ENCODE data around the gene PTP4A1.

Gene PTP4A1

DNA sequence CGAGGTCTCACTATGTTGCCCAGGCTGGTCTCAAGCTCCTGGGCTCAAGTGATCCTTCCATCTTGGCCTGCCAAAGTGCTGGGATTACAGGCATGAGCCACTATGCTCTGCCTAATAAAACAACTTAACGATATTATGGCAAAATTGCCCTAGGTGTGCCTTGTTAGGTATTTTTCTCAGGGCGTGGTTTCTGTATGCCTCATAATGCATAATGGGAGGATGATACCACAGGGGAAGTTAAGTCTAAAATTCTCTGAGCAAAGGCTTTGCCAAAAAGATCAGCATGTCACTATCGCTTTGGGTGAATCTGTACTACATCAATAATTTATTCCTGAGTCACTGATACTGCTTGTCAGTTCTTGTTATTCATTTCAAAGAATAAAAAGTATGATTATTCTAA is 15.9 kb upstream of the PTP4A1 start:
- DNase-seq: no peak

DNA sequence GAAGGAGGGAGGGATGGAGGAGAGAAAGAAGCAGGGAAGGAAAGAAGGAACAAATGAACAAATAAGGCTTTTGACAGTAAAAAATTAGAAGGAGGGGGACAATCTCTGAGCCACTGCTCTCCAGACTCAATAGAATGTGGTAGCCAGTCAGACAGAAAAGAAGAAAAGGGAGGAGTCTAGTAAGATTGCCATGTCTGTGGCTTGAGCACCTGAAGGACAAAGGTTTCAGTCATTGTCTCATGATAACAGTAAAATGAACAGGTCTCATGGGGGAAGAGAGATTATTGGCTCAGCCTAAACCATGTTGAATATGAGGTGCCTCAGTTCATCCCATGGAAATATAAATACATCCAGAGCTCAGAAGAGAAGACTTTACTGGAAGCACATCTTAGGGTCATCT is 14.0 kb upstream of the PTP4A1 start:
- DNase-seq: no peak

DNA sequence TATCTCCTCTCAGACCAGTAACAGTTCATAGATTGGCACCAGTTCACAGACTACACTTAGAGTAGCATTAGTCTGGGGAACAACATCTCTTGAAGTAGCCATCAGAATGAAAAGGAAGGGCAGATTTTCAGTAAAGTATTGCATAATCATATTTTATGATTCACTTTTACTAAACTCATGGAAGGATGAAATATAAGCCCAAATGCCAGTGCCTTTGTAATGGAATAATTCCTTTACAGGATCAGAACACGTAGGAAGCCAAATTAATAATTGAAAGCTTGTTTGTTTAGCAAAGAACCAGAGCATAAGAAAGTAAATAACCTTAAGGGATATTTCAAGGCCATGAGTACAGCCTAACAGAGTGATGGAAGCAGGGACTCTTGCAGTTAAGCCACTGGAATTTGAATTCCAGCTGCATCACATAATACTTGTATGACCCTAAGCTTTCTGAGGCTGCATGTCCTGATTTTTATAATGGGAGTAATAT is 11.4 kb upstream of the PTP4A1 start:
- no peak for DNase-seq

DNA sequence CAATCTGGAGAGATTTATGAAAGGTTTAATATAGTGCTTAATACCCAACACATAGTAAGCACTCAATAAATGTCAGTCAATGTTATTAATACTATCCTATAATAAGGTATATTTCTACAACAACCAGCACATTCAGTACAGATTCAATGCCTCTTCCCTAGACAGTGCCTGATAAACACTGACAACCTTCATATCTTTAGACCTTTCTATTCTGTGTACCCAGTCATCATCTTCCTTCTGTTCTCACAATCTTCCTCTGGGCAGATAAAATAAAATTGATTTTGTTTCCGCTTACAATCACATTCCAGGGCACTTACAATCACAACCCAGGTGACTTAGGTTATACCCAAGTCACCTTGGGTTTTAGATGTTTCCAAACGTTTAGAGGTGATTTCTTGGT is 11.0 kb upstream of the PTP4A1 start:
- no peak for DNase-seq

DNA sequence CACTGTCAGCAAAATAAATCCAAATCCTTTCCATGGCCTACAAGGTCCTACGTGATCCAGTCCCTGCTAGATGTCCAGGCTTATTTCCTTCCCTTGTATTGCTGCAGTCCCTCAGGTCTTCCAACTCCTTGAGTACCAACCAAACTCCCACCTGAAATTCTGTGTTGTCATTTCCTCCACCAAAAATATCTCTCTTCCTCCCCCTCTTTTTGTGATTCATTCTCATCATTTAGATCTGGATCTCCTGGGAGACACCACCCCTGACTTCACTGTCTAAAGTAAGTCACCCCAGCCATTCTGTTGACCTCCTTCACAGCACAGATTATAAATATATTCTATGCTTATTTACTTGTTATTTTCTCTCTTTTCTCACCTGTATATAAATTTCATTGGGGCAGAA is 9.0 kb upstream of the PTP4A1 start:
- DNase-seq: peak in 1 of 56 donors; percentile 8

DNA sequence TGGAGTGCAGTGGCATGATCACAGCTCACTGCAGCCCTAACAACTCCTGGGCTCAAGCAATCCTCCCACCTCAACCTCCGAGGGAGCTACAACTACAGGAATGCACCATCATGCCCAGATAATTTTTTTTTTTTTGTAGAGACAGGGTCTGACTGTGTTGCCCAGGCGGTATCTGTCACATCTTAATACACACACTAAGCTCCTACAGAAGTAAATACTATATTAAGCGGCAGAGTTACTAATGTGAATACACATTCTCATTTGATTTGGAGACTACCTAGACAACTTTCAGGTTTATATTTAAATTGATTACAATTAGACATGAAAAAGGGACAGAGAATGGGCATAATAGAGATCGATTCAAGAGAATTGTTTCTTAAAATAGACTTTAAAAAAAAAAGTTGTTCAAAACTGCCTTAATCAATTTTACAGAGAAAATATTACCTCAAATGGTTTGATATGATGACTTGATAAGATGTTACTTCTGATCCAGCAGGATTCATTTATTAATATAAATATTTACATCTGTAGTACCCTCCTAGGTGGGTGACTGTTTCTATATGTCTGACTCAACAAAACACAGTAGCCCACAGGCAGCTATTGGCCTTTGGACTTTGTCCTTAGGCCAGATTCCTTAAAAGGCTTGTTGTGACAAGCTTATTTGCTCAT is 7.1 kb upstream of the PTP4A1 start:
- DNase-seq: no peak

DNA sequence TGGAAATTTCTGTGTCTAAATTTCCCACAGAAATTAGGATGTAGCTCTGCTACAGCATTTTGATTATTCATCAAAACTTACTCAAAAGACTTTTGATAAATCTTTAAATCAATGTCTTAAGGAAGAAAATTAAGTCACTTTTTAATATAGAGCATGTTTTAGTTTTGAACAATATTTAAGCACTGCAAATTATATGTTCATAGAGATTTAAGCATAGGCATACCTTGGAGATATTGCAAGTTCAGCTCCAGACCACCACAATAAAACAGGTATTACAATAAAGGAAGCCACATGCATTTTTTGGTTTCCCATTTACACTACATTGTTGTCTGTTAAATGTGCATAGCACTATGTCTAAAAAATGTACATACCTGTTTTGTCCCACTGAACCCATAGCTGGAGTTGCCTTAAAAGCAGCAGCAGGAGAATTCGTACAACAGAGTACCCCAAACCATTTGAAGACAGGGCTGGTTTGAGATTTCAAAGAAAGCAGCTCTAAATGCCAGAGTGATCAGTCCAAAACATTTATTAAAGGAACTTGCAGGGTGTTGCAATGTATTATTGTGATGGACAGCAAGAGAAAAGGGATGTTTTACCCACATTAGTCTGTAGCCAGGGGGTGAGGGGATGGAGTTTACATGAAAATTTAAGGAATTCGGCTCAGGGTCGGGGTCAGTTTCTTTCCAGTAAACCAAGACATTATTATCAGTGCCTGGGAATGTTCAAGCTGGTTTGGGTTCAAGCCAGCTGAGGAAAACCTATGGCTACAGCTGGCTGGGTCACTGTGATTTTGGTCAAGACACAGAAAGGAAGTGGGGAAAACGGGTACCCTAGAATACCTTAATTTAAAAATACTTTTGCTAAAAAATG is 6.3 kb upstream of the PTP4A1 start:
- no peak for DNase-seq

DNA sequence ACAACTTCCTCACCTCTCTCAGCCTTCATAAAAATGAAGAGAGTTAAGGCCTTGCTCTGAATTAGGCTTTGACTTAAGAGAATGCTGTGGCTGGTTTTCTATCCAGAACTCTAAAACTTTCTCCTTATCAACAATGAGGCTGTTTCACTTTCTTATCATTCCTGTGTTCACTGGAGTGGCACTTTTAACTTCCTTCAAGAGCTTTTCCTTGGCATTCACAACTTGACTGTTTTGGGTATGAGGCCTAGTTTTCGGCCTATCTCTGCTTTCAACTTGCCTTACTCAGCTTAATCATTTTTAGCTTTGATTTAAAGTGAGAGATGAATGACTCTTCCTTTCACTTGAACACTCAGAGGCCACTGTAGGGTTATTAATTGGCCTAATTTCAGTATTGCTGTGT is 4.3 kb upstream of the PTP4A1 start:
- DNase-seq: no peak

DNA sequence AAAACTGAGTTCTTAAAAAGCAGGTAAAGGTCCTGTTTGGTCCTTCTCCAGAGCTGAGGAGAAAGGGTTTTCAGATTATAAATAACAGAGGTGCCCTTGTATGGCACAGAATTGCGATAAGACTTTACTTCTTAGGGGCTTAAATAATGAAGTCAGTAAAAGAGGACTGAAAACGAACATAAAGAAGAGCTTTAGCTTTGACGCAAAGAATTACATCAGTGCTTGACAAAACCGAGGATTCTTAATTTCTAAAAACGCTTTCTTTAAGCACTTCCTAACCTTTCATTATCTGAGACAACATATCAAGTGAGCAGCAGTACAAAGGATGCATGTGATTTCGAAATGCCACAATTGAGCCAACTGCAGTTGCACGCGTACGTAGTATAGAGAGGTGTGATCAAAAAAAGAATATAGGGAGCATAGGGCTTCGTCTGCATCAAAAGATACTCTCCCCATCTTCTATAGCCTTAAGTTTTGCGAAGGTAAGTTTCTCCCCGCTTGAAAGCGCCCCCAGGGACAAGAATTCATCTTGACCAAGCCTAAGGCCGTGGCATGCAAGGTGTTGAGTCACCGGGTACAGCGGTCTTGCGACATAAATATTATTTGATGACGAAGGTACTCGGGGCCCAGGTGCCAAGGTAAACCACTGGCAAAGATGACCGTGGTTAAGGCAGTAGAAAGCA is 778 bp upstream of the PTP4A1 start:
- peak in 15 of 56 donors; percentile 33 to 76 (median 54) for DNase-seq

DNA sequence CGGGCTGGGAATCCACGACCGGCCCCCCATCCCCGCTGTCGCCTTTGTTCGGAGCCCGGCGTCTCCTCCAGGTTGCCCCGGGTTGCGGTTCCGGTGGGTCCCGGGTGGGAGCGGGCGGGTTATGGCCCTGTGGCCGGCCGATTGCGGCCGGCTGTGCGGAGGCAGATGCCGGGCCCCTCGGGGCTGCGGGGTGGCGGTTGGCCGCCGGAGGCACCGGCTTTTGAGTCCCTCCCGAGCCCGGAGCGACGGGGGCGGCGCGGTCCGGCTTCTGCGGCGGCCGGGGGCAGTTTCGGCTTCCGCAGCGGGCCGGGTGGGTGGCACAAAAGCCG is 431 bp downstream of the PTP4A1 start:
- peak in 3 of 56 donors; percentile 27 to 74 (median 72) for DNase-seq

DNA sequence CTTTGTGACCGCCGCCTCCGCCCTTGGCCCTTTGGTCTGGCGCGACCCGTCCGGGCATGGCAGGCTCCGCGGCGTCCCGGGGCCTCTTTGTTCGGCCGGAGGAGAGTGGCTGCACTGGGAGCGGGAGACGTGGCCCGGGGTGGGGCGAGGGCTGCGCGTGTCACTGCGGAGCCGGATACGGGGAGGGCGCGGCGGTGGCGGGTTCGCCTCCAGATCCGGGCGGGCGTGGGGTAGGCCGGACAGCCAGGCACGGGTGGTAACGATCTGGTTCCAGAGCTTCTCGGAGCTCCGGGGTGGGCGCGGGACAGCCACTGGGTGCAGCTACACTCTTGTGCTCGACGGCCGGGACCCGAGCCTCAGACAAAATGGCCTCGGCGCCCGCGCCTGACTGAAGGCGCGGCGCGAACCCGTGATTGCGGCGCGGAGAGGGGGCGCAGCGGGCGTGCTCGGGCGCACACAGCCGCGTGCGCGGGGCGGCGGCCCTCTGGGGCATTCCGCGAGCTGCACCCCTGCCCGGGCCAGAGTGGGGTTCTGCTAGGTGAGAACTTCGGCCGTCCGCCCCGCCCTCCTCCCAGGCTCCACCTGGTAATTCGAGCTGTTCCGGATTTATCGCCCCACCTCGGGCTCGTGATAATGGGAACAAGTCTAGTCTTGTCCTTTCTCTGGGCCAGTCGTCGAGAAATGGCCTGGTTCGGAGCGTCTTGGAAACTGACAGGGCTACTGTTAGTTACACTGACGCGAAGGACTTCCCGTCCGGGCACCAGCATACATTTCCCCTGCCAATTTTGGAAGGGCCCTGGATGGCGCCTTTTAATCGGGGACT is 1.0 kb downstream of the PTP4A1 start:
- peak in 54 of 56 donors; percentile 11 to 85 (median 62) for DNase-seq

DNA sequence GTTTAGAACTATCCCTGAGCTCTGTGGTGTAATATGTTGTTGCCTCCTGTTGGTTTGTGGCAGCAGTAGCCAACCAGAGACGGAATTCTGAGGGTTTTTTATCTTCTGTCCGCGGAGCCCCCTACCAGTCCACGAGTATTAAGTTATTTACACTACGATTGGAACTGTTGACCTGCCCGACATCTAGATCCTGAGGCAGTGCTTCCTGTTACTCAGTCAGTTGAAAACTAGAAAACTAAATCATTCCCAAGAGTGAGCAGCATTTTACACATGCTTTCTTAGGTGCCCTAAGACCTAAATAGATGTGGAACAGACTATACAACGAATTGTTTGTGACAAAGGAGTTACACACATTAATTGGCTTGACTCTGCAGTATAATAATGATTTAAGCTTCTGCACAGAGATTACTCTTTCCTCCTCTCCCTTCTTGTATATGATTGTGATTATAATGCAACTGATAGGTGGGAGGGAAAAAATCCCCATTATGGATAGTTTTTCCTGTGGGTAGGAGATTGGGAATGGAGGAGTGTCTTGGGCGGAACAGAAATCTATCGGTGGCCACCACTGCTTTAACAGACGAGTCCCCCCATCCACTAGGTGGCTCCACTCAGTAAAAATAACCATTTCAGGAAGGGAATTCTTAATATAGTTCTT is 1.7 kb downstream of the PTP4A1 start:
- peak in 3 of 56 donors; percentile 1 to 10 (median 3) for DNase-seq

DNA sequence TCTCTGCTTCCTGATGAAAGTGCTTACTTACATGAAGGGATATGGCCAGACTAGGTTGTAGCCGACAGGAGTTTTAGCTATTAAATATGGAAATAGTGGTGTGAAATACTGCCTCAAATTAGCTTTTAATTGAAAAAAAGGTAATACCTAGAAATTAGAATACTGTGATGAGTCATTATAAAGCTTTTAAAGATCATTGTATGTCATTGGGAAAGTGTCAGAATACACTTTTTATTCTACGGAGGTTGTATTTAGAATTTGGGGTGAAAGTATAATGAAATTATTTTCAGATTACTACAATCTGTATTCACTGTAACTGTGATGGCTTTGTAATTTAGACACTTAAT is 2.2 kb downstream of the PTP4A1 start:
- no peak for DNase-seq

DNA sequence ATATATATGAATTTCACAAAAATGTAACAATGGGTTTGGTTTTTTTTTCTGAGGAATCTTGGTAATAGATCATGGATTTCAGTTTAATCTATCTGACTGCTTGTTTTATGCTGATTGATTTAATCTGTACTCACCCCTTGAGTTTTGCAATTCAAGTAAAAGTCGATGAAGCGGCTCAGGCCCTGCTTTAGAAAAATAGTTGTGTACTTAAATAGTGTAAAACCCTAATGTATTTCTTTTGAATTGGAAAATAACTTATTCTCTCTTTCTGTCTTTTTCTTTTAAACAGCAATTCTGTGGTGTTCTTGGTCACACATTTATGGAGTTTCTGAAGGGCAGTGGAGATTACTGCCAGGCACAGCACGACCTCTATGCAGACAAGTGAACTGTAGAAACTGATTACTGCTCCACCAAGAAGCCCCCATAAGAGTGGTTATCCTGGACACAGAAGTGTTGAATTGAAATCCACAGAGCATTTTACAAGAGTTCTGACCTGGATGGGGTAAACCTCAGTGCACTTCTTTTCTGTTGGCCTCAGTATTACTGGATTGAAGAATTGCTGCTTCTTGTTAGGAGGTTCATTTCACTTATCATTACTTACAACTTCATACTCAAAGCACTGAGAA is 4.0 kb downstream of the PTP4A1 start:
- DNase-seq: no peak

DNA sequence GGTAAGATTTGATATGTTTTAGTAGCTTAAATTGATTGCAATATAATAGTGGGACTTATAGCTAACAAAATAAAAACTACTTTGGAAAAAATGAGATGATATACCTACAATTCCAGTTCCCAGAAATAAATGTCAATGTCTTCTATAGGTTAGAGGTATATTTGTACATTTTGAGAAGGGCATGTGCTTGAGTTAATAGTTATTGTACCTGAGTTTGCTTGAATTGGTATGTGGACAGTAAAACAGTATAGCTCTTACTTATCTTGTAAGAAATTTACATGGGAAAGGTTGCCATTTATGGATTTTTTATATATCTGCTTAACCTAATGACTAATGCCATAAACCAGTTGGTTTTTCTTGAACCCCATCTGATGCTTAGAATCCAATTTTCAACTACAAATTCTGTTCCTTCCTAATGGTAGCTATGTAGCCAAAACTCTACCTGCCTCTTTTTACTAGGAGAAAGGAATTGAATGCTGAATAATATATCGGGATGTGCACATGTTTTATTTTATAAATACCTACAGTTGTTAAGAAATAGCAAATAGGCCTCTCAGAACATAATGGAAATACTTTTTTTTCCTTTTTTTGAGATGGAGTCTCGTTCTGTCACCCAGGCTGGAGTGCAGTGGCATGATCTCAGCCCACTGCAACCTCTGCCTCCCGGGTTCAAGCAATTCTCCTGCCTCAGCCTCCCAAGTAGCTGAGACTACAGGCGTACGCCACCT is 4.9 kb downstream of the PTP4A1 start:
- no peak for DNase-seq

DNA sequence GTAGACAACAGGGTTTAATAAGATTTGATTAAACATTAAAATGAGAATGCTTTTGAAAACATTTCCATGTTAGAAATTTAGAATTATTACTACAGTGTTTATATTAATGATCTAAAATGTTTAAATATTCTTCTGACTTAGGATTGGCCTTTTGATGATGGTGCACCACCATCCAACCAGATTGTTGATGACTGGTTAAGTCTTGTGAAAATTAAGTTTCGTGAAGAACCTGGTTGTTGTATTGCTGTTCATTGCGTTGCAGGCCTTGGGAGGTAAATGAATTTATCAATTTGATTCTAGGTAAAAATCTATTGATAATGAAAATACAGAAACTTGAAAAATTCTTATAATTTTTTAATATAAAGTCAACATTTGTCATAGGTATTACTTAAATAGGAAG is 6.5 kb downstream of the PTP4A1 start:
- no peak for DNase-seq

DNA sequence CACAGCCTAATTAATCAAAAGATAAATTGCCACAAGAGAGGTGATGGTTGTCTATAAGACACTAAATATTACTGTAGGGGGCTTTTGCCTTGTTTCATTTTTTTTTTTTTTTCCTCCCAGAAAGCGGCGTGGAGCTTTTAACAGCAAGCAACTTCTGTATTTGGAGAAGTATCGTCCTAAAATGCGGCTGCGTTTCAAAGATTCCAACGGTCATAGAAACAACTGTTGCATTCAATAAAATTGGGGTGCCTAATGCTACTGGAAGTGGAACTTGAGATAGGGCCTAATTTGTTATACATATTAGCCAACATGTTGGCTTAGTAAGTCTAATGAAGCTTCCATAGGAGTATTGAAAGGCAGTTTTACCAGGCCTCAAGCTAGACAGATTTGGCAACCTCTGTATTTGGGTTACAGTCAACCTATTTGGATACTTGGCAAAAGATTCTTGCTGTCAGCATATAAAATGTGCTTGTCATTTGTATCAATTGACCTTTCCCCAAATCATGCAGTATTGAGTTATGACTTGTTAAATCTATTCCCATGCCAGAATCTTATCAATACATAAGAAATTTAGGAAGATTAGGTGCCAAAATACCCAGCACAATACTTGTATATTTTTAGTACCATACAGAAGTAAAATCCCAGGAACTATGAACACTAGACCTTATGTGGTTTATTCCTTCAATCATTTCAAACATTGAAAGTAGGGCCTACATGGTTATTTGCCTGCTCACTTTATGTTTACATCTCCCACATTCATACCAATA is 7.8 kb downstream of the PTP4A1 start:
- DNase-seq: no peak

DNA sequence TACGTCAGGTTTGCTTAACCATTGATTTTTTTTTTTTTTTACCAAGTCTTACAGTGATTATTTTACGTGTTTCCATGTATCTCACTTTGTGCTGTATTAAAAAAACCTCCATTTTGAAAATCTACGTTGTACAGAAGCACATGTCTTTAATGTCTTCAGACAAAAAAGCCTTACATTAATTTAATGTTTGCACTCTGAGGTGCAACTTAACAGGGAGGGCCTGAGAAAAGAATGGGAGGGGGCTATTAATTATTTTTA is 8.4 kb downstream of the PTP4A1 start:
- DNase-seq: no peak

DNA sequence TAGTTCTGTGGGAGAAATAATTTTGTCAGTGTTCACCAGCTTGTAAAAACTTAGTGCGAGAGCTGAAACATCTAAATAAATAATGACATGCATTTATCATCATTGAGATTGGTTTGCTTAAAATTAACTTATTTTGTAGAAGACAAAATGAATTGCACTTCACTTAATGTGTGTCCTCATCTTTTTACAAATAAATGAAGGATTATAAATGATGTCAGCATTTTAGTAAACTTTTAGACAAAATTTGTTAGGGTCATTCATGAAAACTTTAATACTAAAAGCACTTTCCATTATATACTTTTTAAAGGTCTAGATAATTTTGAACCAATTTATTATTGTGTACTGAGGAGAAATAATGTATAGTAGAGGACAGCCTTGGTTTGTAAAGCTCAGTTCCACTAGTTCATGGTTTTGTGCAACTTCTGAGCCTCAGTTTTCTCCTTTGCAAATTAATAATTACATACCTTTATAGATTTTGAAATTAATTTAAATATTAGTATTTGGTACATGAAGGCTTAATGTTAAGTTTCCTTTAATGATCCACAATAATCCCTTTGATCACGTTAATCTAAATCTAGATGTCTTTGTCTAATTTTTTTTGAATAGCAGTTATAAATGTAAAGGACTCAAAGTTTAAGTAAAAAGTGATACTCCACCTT is 9.2 kb downstream of the PTP4A1 start:
- DNase-seq: no peak
